Activated T-helper 1 cell treated with Interleukin-2 at 50 U/mL for 16 hours (primary cell): ENCODE results near the gene FLYWCH2.

Source experiments
- DNase-seq: peaks from one replicate; pipeline ENCODE4 v3.0.0-alpha.2; 2020; ENCODE audit warnings: low read depth

The FLYWCH2 gene, protein sequence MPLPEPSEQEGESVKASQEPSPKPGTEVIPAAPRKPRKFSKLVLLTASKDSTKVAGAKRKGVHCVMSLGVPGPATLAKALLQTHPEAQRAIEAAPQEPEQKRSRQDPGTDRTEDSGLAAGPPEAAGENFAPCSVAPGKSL

GRCh38 chr16:2882650-2883457 is at the start of gene FLYWCH2:
FLYWCH2 (plus strand) TSS chr16:2883215; CDS start chr16:2896450, 13,235 bp downstream.
- peak; percentile 100 for DNase-seq

- no peak for DNase-seq
Measured at GRCh38 chr16:2833776-2834175, 49.2 kb upstream of the FLYWCH2 start.

DNA sequence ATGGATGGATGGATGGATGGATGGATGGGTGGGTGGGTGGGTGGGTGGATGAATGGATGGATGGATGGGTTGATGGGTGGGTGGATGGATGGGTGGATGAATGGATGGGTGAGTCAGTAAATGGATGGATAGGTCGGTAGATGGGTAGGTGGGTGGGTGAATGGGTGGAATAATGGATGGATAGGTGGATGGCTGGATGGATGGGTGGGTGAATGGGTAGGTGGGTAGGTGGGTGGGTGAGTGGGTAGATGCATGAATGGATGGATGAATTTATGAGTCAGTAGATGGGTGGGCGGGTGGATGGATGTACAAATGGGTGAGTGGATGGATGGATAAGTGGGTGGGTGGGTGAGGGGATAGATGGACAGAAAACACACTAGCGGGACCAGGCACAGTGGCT is 48.0 kb upstream of the FLYWCH2 start:
- DNase-seq: no peak

DNA sequence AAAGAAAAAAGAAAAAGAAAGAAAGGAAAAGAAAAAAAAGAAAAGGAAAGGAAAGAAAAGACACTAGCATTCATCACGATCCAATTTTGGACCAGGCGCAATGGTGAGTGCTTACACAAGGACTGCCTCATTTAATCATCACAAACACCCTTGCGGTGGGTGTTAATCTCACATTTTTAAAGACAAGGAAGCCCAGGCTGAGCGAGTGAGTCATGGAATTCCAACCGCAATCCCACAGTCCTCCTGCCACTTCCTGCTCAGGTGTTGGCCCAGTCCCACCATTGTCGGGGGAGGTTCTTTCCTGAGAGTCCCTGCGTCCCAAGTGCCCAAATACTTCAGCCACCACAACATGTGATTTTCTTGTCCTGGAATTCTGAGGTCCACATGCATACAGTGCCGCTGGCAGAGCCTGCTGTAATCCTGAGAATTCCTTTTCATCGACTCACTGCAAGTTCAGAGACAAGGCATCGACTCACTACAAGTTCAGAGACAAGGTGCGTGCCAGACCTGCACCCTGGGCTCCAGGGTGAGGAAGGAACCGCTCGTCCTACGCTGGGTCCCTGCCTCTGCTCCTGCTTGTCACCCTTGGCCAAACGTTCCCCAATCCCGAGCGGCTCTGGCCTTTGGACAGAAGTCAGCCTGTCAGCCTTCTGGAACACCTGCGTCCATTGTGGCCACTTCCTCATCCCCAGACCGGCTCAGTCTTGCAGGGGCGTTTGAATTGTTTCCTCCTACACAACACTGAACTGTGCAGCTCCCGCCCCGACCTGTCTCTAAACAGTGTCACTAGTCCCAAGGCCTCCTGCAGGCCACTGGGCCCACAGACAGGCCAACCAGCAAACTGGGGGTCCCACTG is 47.1 kb upstream of the FLYWCH2 start:
- DNase-seq: no peak

GRCh38 chr16:2836646-2837508 is 46.1 kb upstream of the FLYWCH2 start:
- no peak for DNase-seq

DNA sequence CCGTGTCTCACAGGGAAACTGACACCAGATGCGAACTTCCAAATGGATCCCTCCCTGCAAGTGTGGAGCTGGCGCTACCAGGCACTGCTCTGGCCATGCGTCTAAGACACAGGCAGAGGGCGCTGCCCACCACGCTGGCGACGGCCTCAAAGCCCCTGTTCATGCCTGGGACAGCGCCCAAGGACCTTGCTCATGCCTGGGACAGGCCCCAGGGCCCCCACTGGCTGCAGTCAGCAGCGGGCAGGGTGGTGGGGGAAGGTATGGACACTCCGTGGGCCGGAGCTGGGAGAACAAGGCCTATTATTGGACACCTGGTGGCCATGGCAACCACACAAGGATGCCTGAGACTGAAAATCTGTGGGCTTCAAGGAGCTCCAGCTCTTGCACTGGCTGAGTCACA is 44.1 kb upstream of the FLYWCH2 start:
- no peak for DNase-seq

DNA sequence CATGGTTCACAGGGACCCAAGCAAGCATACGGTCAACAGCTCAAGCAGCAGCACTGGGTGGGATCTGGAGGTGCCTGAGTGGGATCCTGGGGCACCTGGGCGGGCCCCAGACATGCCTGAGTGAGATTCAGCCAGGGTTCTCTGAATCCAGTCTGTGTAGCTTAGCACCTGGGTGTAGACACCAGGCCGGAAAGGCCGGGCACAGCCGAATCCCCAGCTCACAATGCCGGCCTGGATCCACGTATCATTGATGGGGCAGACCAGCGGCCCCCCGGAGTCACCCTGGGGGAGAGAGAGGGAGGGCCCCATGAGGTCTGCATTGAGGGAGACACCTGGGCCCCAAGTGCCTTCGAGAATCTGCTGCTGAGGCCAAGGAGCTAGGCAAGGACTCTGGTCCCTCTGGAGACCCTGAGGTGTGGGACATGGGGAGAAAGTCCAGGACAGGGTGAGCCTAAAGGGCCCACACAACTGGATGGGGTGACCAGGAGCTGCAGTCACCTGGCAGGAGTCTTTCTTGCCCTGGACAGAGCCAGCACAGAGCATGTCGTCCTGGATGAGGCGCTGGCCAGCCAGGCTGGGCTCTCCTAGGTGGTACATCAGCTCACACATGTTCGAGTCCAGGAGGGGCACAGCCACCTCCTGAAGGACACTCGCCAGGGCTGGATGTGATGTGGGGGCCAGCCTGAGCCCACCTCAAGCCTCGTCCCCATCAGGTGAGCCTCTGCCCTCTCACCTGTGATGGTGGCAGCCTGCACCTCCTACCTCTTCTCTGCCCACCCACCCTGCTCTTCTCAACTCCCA is 43.2 kb upstream of the FLYWCH2 start:
- no peak for DNase-seq

DNA sequence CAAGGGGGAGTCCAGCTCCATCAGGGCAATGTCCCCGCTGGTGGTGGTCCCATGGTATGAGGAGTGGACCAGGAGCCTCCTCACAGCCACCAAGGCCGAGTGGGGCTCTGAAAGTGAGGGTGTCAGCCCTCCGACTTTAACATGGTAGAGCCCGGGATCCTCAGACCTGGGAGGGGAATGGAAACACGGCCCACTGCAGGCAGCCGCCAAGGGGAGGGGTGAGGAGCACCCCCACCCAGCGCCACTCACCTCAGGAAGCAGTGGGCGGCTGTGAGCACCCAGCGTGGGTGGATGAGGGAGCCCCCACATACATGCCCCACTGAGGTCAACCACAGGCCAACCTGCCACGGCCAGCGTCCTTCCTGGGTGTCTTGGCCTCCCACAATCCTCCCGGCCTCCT is 42.1 kb upstream of the FLYWCH2 start:
- no peak for DNase-seq

GRCh38 chr16:2841606-2842339 is 41.2 kb upstream of the FLYWCH2 start:
- no peak for DNase-seq

DNA sequence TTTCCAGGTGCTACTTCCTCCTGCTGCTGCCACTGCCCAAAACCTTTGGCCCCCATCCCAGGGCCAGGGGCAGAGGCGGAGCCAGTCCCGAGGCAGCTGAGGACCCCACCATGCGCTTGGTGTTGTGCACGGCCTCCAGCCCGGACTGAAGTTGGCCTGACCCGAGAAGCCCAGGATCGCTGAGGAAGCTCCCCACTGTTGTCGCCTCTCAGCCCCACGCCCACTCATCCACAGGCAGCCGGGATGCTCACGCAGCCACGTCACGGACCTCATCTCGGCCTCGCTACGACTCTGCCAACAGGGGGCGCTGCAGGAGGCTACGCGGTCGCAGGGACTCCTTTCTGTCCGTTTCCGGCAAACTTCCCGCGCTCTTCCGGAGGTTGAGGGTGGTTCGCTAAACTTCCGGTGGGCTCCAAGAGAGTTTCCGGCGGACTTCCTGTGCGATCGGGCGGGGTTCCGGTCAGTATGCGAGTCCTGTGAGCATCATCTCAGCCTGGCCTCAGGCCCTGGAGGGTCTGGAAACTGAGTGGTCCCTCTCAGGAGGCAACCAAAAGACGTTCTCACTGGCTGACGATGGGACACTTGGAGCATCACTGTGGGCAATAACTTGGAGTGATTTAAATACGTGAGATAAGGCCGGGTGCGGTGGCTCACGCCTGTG is 40.5 kb upstream of the FLYWCH2 start:
- peak; percentile 59 for DNase-seq

DNA sequence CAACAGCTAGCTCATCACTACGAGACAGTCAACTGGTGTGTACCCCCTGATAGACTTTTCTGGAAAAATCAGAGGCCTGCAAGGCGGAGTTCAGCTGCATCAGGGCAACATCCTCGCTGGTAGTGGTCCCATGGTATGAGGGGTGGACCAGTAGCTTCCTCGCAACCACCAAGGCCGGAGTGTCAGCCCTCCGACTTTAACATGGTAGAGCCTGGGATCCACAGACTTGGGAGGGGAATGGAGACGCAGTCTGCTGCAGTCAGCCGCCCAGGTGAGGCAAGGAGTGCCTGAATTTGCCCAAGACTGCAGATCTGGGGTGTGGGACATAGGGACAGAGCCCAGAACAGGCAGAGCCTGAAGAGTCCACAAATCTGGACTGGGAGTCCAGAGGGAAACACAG is 39.5 kb upstream of the FLYWCH2 start:
- DNase-seq: no peak

DNA sequence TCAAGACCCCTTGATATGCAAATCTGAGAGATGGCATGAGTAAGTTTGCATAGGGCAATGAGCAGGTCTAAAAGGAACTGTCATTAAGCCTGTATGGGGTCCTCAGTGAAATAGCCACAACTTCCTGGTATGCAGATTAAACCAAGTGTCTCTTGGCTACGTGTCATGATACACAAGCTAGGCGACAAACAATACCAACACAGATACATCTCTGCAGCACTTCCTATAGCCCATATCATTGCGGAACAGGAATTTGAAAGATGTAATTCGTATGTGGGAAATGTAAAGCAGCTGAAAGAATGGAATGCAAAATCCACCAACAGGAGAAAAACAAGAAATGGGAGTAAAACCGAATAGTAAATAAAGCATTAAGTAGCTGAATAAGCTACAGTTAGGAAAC is 37.9 kb upstream of the FLYWCH2 start:
- no peak for DNase-seq

- DNase-seq: no peak
Measured at GRCh38 chr16:2846511-2847310, 36.3 kb upstream of the FLYWCH2 start.

DNA sequence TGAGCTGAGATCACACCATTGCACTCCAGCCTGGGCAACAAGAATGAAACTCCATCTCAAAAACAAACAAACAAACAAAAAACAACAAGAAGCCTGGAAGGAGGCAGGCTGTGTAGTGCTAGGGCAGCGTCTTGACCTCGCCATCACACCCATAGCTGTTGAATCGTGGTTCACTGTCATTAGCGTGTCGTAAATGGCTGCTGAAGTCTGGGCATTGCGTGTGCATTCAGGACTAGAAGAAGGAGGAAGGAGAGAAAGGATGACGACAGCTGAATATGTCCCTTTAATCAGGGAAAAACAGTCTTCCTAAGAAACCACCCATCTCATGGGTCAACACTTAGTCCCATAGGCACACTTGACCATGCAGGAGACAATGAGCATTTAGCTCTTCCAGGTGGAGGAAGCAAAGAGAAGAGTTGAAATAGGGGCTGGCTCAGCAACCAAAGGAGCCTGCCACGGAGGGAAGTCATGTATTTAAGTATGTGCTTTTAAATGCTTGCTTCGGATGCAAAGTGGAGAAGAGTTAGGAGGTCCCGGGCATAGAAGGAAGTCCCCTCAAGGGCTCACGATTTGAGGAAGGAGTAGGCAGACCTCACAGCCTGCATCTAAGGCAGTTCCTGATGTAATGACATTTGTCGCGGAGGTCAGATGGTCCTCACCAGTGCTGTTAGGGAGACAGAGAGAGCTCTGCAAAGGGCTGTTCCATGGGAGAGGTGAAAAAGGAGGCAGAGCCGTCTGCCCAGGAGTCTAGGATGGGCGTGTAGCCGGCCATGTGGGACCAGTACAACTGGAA is 33.9 kb upstream of the FLYWCH2 start:
- no peak for DNase-seq

DNA sequence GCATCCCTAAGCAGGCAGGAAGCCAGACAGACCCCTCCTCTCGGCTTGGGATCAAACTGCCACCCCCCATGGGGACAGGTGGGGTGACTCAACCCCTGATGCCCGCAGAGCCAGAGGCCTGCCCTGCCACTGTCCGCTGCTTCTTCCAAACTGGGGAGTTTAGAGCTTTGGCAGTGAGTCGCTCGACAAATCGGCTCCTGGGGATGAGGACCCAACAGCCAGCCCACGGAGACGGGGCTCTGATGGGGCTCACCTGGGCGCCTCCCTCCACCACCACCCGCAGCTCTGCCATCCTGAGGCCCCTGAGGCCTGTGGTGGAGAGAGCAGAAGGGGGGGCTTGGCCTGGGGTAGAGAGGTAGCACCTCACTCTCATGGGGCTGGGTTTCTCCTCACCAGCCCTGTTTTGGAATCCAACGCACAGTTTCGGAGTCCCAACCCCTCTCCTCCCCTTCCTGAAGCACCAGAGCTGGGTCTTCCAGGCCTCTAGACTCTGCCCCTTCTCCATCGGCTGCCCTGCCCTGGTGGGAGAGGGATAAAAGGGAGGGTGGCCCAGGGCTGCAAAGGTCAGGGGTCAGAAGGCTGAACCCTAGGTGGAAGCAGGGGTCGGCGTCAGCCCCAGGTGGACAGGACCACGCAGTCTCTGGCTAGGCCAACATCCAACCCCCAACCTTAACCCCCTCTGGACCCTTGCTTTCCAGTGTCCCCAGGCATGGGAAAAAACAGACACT is 30.8 kb upstream of the FLYWCH2 start:
- DNase-seq: no peak

DNA sequence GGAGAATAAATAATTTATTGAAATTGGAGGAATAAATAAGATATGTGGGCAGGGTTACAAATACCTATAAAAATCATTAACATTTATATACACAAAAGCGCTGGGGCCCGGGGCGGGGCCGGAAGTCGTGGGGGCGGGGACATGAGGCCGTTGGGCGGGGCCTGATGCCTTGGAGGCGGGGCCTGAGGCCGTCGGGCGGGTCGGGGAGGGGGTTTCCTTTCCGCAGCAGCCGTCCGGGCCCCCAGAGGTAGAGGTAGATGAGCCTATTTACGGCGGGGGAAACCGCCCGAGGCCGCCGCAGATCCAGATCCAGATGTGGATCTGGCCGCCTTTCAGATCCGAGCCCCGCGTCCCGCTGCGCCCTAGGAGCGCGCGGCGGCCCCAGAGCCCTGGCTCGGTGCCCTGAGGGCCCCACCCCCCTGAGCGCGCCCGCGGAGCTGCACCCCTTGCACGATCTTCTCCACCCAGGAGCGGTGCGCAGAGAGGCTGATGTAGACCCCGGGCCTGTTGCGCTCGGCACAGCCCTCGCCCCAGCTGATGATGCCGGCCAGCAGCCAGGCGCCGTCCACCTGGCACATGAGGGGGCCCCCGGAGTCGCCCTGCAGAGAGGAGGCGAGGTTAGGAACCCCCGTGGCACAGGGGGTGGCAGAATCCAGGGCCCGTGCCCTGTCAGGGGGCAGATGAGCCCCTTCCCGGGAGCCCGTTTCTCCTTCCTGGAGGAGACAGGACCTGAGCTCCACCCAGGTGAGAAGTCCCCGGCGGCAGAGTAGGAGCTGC is 30.1 kb upstream of the FLYWCH2 start:
- DNase-seq: no peak
